PFSK-1 (cell line): ENCODE results near the gene LSM7.

Source experiments
- POLR2AphosphoS5 ChIP-seq: IDR thresholded peaks from 2 replicates; pipeline ENCODE4 v1.6.1; 2012; ENCODE audit warnings: low read depth, mild to moderate bottlenecking, control low read depth, low read length, moderate library complexity
- SIN3A ChIP-seq: IDR thresholded peaks from 2 replicates; pipeline ENCODE4 v1.6.1; 2012; ENCODE audit warnings: mild to moderate bottlenecking, low read length, moderate library complexity, borderline replicate concordance; ENCODE audit not compliant: insufficient read depth

- TF ChIP-seq SIN3A (no peak), POLR2AphosphoS5 (no peak)
Observed at GRCh38 chr19:2291185-2291751, 37.1 kb downstream of the LSM7 start.
